RWPE2 (cell line): ENCODE results near the gene SMARCD2.

ENCODE experiments used
- ATAC-seq: fragments of 200-7000 bp; cut with Tn5 transposase; 3 replicates; pipeline ENCODE4 v1.9.1; 2021; ENCODE audit warnings: low read depth
- DNase-seq: peaks from one replicate; pipeline ENCODE4 v3.0.0-alpha.2; 2020; ENCODE audit warnings: low spot score
- H3K27ac ChIP-seq: fragments of 450-650 bp; 2 replicates; pipeline ENCODE4 v1.5.1; 2017; ENCODE audit warnings: mild to moderate bottlenecking; ENCODE audit not compliant: poor library complexity, severe bottlenecking
- H3K27me3 ChIP-seq: fragments of 250-450 bp; sonication (Bioruptor Pico); 2 replicates; pipeline ENCODE4 v1.5.1; 2021; ENCODE audit warnings: mild to moderate bottlenecking, moderate library complexity; ENCODE audit not compliant: insufficient read depth, poor library complexity, severe bottlenecking
- H3K36me3 ChIP-seq: fragments of 250-450 bp; sonication (Bioruptor Pico); 2 replicates; pipeline ENCODE4 v1.5.1; 2020; ENCODE audit warnings: low read depth, mild to moderate bottlenecking, moderate library complexity
- H3K4me1 ChIP-seq: fragments of 250-450 bp; sonication (Bioruptor Pico); 2 replicates; pipeline ENCODE4 v1.5.1; 2021; ENCODE audit warnings: mild to moderate bottlenecking, moderate library complexity; ENCODE audit not compliant: insufficient read depth, poor library complexity, severe bottlenecking
- H3K4me3 ChIP-seq: fragments of 250-450 bp; sonication (Bioruptor Pico); 2 replicates; pipeline ENCODE4 v1.5.1; 2021; ENCODE audit warnings: mild to moderate bottlenecking, moderate library complexity; ENCODE audit not compliant: severe bottlenecking
- H3K9me3 ChIP-seq: fragments of 250-450 bp; sonication (Bioruptor Pico); 2 replicates; pipeline ENCODE4 v1.5.1; 2021; ENCODE audit warnings: mild to moderate bottlenecking, moderate library complexity; ENCODE audit not compliant: severe bottlenecking
- CTCF ChIP-seq: fragments of 450-650 bp; IDR thresholded peaks from one replicate; pipeline ENCODE4 v1.5.1; 2017; ENCODE audit warnings: mild to moderate bottlenecking, moderate library complexity; ENCODE audit not compliant: poor library complexity, severe bottlenecking

The SMARCD2 gene

GRCh38 chr17:63837962-63838600 is 4.4 kb downstream of the SMARCD2 start:
- H3K4me3 ChIP-seq = no peak overlapping the region
- DNase-seq (no peak), ATAC-seq (no peak)
- no peaks in the 10 kb centered on the region for H3K27me3 ChIP-seq
- H3K27ac ChIP-seq = peak overlapping the region; percentile 69
- no peak for TF ChIP-seq CTCF
- H3K9me3 ChIP-seq = no peaks in the 10 kb centered on the region
- H3K4me1 ChIP-seq = peaks cover 30% of the 10 kb centered on the region
- H3K36me3 ChIP-seq = peaks cover 38% of the 10 kb centered on the region

GRCh38 chr17:63837480-63837879 is 5.0 kb downstream of the SMARCD2 start:
- H3K36me3 ChIP-seq = peaks cover 44% of the 10 kb centered on the region

GRCh38 chr17:63836811-63837210 is 5.7 kb downstream of the SMARCD2 start:
- Histone ChIP-seq H3K9me3 (no peaks in the 10 kb centered on the region), H3K36me3 (peaks cover 51% of the 10 kb centered on the region), H3K4me1 (peaks cover 30% of the 10 kb centered on the region), H3K27me3 (no peaks in the 10 kb centered on the region), H3K4me3 (no peak overlapping the region), H3K27ac (no peak overlapping the region)
- no peak for DNase-seq
- no peak for TF ChIP-seq CTCF
- no peak for ATAC-seq

More at GRCh38 chr17:63837480-63837879, 5.0 kb downstream of the SMARCD2 start:
- Histone ChIP-seq H3K27ac (peak overlapping the region; percentile 69), H3K27me3 (no peaks in the 10 kb centered on the region), H3K4me3 (no peak overlapping the region), H3K4me1 (peaks cover 30% of the 10 kb centered on the region), H3K9me3 (no peaks in the 10 kb centered on the region)
- no peak for TF ChIP-seq CTCF
- ATAC-seq (no peak), DNase-seq (no peak)

GRCh38 chr17:63835167-63835720 is 7.2 kb downstream of the SMARCD2 start:
- ATAC-seq (no peak), DNase-seq (no peak)
- Histone ChIP-seq H3K27ac (no peak overlapping the region), H3K27me3 (no peaks in the 10 kb centered on the region), H3K4me3 (no peak overlapping the region), H3K36me3 (peaks cover 65% of the 10 kb centered on the region), H3K9me3 (no peaks in the 10 kb centered on the region), H3K4me1 (peaks cover 19% of the 10 kb centered on the region)
- peak; percentile 33 for TF ChIP-seq CTCF
